GM21723 (cell line): Measurements from ENCODE around the gene APBA2.

Experiments
- ATAC-seq: cut with Tn5 transposase; IDR thresholded peaks from one replicate; pipeline ENCODE4 v1.9.1; 2021; ENCODE audit warnings: mild to moderate bottlenecking, moderate library complexity; ENCODE audit not compliant: unreplicated experiment

The APBA2 gene

DNA sequence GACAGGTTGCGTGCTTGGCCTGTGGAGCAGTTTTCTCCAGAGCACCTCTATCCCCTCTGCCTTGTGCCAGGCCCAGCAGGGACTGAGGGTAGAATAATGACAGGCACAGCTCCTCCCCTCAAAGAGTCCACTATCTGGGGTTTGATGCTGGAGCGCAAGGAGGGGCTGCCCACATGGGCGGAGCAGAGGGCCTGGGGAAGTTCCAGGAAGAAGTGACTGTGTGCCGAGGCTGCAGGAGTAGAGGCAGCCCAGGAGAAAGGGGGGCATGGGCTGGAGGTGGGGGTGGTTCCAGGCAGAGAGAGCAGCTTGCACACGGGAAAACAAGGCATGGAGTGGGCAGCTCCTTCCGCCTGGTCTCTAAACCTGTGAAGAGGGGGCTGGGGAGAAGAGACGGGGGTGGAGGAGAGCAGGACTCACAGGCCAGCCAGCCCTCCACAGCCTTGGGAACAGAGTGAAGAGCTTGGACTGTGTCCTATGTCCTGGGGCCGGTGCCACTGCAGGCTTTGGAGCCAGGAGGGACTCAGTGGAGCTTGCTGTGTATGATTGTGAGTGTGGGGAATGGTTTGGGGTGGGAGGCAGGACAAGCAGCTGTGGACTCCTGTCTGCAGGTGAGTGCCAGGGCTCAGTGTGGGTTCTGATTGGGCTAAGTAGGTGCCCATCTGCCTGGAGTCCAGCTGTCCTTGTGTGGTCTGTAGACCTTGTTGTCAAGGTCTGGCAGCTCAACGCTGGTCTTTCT is 48.1 kb downstream of the APBA2 start:
- no peak for ATAC-seq

DNA sequence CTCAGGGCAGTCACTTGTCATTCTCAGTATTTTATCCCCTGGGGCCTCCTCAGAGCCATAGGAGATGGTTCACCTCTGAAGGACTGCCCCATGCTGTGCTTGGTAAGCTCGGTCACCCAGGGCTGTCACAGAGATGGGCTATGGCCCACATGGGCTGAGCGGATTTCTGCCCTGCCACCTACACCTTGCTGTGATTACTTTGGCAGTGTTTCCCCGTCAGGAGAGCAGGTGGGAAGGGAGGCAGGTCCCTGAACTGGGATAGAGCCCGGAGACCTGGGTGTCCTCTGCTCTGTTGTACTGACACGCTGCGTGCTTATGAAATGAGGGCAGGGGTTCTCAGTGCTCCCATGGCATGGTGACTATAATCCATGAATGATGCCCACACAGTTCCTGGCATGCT is 48.9 kb downstream of the APBA2 start:
- no peak for ATAC-seq

DNA sequence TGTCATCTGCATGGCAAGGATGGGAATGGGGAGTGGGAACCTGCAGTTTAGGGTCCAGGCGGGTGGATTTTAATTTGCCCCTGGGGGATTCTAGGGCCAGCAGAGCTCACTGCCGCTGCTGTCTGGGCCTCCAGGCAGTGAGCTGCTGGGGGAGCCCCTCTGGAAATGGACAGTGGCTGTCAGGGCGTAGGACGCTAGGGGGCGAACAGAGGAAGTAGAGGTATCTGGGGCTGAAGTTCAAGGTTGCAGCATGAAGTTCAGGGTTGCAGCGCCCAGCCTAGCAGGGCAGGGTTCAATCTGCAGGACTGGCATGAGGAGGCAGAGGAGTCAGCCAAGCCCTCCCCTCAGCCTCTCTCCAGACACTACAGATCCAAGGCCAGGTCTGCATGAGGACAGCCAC is 49.5 kb downstream of the APBA2 start:
- no peak for ATAC-seq

DNA sequence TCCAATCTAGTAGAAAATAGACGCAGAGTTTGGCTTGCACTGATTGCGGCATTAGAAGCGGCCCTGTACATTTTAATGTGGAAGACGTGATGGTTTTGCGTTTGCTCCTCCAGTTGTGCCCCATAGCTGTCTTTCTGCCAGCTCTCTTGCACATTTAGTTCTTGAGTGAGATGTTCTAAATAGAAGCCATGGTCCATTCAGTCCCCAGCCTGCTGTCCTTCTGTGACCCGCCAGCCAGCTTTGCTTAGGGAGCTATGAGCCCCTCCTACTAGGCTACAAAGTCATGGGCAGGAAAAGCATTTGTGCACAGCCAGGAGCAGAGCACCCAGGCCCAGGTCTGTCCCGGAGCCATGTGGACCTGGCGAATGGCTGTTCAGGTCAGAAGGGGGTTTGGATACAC is 50.3 kb downstream of the APBA2 start:
- ATAC-seq, result no peak

DNA sequence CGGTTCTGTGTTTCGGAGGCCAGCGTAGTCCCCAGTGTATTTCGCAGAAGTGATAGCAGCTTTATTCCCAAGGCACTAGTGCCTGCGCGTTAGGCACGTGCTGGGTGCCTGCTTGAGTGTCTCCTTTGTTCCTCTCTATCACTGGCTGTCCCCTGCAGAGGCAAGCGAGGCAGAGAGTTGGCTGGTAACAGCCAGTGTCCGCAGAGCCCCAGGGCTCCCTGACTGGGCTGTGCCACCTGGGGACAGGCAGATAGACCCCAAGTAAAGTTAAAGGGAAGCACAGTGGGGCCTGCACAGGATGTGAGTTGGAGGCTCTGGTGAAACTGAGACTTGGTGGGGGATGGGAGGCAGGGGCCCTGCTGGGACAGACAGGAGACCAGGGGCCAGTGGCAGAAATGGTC is 50.7 kb downstream of the APBA2 start:
- ATAC-seq, result no peak

DNA sequence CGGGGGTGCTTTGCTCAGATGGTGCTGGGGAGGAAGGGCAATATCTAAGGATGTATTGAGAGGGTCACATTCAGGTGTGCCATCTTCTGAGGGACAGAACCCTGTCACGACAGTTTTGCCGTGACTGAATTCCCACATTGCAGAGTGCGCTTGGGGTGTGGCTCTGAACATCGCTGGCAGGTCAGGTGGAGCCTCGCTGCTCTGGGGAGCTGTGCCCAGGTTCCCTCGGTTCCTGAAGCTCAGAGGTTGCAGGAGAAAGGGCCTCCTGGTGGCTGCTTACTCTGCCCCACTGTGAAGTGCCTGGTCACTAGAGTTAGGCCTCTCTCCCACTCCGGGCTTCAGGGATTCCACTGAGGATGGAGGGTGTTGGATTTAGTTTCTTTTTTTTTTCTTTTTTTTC is 51.5 kb downstream of the APBA2 start:
- no peak for ATAC-seq

DNA sequence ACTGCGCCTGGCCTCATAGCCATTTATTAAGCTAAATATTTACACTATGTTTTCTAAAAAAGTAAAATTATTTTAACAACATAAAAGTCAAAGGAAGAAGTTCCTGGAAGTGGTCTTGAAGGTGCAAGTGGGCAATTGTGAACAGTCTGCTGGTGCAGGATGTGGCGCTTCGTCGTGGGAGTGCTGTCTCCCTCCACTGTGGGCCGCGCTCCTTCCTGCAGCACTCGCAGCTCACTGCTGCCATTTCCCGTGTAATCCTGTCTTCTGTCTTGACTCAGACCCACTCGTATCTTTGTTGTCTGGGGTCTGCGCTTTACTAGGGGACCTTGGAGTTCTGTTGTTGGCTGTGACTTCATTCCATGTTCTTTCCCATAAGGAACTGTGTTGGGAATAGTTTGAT is 56.3 kb downstream of the APBA2 start:
- ATAC-seq, result no peak

DNA sequence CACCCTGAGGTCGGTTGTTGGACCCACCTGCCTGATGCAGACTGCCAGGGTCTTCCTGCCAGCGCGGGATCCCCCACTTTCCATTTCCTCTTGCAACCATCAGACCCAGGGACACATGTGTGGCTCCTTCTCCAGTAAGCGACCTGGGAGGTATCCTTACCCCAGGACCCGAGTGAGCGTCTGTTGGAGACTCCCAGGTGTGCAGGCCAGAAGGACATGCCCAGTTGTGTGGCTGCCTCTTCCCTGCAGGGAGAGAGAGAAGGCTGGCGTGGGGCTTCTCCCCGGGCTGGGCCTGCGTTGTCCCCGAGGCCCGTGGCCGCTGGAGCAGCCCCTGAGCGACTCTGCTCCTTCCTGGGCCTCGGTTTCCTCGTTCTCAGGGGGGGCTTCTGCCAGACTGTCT is 56.8 kb downstream of the APBA2 start:
- no peak for ATAC-seq

DNA sequence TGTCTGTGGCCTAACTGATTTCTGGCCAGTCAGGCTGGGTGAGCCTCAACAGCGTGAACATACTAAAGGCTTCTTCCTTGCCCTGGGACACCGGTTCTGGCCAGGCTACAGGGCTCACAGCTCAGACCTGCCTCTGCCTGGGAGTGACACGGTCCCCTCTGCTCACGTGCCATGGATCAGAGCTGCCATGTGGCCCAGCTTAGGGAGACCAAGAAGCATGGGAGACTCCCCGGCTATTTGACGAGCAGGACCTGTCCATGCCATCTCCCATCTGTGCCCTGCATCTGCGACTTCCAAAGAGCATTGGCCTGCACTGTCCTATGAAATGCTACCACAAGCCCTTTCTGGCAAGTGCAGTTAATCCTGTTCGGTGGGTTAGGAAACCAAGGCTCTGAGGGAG is 57.4 kb downstream of the APBA2 start:
- ATAC-seq, result no peak

DNA sequence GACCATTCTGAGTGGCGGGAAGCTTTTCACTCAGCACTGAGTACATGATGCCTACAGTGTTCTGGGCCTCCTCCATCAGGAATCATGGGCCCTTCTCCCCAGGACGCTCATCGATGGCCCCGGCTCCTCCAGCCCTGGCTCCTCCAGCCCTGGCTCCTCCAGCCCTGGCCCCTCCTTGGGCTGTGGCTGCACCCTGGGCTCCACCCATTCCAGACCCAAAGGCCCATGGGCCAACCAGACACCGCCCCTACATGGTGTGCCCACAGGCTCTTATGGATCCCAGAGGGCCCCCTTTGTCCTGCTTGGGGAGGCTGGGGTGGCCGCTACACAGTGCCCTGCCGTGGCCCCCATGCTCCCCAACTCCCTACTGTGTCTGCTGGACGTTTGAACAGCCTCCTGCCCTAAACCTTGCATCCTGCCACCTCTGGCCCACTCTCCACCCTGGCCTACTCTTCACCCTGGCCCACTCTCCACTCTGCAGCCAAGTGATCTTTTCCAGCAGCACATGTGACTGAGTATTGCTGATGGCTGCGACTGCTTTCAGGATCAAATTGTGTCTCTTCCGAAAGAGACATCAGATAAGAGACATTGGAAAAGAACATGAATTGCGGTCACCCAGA is 57.9 kb downstream of the APBA2 start:
- no peak for ATAC-seq

DNA sequence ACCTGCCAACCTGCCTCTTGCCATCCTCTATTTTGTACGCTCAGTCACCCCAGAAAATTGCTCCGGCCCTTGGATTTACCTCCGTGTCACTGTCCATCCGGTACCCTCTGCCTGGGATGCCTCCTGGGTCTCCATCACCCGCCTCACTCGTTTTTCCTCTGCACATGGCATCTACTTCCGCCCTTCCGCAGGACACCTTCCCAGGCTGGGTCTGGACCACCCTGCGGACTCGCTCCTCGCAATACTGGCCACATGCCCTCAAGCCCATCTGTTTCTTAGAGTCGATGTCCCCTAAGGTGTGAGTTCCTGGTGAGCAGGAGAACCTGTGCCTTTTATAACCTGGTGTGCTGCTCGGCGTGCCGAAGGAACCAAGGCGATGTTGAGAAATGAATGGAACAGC is 58.5 kb downstream of the APBA2 start:
- ATAC-seq, result no peak

DNA sequence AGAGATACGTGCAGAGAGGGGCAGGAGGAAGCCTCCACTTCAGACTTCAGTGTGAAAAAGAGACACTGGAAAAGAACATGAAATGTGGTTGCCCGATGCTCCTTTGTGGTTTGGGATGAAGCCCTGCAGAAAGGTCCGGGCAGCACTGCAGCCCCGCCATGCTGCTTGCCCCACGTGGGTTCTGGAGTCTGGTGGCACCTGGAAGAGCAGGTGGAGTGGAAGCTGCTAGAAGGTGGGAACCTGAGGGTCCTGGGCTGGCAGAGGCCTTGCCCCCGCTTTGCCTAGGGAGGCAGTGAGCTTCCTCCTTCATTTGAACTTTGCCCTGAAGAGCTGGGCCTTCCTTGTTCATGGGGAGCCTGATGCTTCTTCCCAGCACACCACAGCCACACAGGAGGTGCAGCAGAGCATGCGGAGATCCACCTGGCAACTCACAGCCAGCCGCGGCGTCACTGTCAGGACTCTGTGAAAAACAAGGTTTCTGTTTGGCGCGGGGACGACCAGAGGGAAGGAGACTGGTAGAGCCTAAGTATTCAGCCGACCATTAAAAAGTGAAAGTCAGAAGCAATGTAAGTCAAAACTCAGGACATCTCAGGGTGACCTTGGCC is 59.0 kb downstream of the APBA2 start:
- no peak for ATAC-seq

DNA sequence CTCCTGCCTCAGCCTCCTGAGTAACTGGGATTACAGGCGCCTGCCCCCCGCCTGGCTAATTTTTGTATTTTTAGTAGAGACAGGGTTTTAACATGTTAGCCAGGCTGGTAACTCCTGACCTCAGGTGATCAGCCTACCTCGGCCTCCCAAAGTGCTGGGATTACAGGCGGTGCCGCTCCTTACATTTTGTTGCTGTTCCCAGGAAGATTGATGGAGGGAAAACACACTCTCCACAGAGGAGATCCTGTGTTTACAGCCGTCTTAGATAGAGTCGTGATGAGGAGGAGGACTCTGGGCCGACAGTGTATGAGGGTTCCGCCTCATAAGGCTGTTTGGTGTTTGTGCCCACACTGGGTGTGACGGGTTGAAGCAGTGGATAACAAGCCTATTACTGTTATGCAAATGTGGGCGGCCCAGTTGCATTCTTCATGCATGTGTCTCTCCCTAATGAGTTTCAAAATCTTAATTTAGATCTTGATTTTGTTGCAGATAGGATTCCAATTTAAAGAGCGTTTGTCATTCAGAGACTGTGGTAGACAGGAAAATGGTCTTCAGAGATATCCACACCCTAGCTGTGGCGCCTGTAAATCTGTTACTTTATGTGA is 60.0 kb downstream of the APBA2 start:
- ATAC-seq, result no peak

DNA sequence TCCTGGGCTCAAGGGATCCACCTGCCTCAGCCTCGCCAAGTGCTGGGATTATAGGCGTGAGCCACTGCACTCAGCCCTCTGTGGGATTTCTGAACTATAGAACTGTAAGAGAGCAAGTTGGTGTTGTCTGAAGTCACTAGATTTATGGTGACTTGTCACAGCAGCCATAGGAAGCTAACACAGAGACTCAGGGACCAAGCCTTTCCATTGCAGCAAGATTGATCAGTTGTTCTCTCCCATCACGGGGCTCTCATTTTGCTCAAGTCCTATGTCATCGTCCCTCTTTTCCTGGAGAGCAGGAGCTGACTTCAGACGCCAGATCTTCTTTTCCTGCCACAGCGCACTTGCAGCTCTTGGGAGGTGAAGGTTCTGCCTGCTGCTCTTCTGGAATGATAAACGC is 61.0 kb downstream of the APBA2 start:
- no peak for ATAC-seq

DNA sequence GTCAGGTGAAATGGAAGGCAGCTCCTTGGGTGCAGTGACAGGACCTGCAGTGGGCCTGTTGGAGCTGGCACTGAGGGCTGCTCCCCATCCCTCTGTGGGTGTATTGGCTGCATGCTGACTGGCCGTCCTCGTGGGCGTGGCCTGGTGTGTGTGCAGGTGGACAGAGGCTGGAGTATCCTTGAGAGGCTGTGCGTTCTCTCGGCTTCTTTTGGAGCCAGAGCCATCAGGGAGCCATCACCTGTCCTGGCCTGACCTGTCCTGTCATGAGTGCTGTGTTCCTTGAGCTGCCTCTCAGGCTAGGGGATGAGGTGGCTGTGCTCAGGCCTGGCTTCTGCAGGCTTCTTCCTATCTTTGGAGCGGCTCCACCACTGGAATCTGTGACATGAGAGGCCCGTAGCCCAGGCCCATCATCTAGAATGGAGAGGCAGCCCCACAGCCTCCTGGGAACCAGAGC is 61.5 kb downstream of the APBA2 start:
- no peak for ATAC-seq

DNA sequence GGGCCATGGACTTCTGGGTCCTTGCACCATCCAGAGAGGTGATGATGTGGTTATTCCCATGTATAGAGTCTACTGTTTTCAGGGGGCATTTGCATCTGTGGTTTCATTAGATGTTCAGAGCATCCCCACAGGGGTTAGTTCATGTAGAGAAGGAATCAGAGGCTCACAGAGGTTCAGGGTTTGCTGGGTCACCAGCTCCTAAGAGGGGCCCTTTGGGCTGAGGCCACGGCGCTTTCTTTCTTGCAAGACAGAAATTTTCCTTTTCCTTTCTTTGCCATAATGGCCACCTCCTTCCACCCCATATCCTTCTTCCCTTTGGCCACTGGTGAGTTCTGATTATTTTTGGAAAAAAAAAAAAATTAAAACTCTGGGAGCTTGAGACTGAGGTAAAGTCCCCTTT is 62.3 kb downstream of the APBA2 start:
- ATAC-seq, result no peak

DNA sequence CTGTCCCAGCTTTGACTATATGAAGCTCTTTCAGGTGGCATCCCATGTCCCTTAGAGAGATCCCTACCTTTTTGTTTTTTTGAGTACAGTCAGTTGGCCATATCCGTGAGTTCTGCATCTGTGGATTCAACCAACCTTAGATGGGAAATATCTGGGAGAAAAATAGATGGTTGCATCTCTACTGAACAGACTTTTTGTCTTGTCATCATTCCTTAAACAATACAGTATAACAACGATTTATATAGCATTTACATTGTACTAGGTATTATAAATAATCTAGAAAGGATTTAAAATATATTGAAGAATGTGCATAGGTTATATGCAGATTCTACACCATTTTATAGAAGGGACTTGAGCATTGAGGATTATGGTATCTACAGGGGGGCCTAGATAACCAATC is 65.1 kb downstream of the APBA2 start:
- no peak for ATAC-seq

DNA sequence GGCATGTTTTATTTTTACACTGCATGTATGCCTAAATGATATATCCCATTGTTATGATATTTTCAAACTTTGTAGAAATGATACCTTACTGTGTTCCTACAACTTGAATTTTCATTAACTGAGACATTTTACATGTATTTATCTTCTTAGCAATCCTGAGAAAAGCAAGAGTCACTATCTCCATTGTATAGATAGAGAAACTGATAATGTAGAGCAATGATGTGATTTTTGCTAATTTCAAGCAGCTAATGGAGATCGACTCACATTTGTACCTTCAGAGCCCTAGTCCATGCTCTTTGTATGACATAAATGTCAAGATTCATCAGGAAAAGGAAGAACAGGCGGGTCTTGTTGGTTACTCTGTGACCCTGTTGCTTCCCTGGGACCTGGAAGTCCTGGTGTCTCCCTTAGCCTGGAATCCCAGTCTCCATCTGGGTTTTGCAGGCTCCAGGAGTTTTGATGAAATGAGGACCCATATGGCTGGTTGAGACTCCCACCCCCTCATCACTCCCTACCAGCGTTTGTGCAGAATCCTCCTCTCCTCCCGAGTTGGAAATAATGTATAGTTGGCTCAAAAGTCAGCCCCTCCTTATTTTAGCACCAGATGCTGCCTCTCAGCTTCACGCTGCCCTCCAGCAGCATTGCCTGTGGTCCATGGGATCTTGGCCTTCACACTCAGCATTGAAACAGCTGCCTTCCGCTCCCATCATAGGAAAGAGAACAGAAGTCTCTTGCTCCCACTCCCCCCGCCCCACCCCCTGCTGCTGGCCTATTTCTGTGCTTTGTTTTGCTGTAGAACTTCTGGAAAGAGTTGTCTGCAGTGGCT is 67.1 kb downstream of the APBA2 start:
- no peak for ATAC-seq

DNA sequence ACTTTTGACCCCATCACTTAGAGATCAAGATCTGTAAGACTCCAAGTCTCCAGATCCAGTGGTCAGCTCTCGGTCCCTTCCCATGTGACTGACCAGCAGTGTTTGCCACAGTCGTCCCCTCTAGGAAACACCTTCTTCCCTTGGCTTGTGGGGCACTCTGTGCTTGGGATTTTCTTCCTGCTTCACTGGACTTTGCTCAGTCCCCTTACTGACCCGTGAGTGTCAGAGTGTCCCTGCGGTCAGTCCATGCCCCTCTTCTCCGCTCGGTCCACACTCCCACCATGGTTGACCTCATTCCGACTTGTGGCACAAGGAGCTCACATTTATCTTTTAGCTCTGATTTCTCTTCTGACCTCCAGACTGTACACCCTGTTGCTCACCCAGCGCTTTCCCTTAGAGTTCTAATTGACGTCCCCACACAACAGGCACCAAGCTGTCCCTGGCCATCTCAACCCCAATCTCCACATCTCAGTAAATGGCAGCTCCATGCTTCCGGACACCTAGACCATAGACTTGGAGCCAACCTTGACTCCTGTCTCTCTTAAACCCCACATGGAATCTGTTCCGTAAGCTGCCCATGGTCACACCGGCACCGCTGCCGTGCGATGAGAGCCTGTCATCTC is 67.9 kb downstream of the APBA2 start:
- ATAC-seq, result no peak

DNA sequence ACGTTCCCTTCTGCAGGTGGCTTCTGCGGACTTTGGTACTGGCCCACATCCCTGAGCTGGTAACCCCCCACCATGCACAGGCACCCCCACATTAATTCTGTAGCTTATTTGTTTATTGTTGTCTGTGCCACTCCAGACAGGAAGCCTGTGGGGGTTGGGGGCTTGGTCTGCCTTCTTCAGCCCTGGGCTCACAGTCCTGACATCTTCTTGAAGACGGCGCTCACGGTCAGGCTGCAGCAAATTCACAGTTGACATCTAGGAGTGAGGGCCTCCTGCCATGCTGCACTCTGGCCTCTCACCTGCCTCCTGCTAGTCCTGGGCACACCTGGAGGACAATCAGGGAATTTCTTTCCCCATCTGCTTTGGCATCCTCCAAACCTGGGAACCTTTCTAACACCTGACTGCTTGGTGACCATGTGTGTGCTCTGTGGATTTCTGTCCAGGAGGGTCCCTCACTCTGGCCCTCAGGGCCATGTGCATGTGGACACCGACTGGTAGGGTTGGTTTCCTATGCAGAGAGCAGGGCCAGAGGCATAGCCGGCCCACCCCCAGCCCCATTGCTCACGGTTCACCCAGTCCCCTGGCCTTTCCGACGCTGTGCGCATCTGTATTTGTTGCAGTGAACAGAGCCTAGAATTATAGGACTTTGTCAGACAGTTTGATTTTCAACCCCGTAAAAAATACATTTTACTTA is 68.8 kb downstream of the APBA2 start:
- ATAC-seq, result no peak
